B cell (primary cell): ENCODE data around the gene SPIRE1. TPM values are rescaled to one million over a fixed set of nuclear protein-coding genes. Genes with fewer than 3 reads are reported as not detected.

Experiments used
- ATAC-seq: fragments of 200-7000 bp; cut with Tn5 transposase; one replicate; pipeline ENCODE4 v1.10.0; 2021; ENCODE audit warnings: low read depth, mild to moderate bottlenecking, moderate number of reproducible peaks, moderate library complexity
- CTCF ChIA-PET: fragments of 350-600 bp; sonication (Branson Sonifier 250); formaldehyde crosslinking; loops from one replicate; lab custom pipeline; 2021; ENCODE audit warnings: antibody characterized with exemption, inconsistent platforms; lab: Charles Lee
- POLR2A ChIA-PET: fragments of 350-600 bp; sonication (Branson Sonifier 250); formaldehyde crosslinking; loops from one replicate; lab custom pipeline; 2021; ENCODE audit warnings: antibody characterized with exemption; lab: Charles Lee
- DNase-seq: peaks from one replicate; pipeline ENCODE4 v3.0.0; 2013
- H2AFZ ChIP-seq: 2 replicates; pipeline ENCODE4 v1.6.1; 2012; ENCODE audit warnings: mild to moderate bottlenecking, low read depth, low read length; ENCODE audit not compliant: insufficient read depth, poor library complexity, severe bottlenecking
- H3K27ac ChIP-seq, 2 donors: 1 replicate in 1 of 2; 2 replicates in 1 of 2; pipeline ENCODE4 v1.5.1; 2012 to 2013; ENCODE audit warnings: low read length in 2 of 2, mild to moderate bottlenecking in 2 of 2, moderate library complexity in 1 of 2
- H3K27me3 ChIP-seq, 4 experiments: fragments of 200-600 bp in 1 of 4; sonication (generic) in 1 of 4; replicated peaks in 1 of 4; 1 replicate in 2 of 4; 2 replicates in 2 of 4; pipeline versions ENCODE4 v1.6.1 to v1.7.0; 2013 to 2016; ENCODE audit warnings: low read length in 3 of 4, mild to moderate bottlenecking in 2 of 4, mixed read lengths in 1 of 4, moderate library complexity in 1 of 4; ENCODE audit not compliant: insufficient read depth in 4 of 4, control insufficient read depth in 3 of 4; ENCODE audit errors: control extremely low read depth in 1 of 4
- H3K36me3 ChIP-seq, 2 experiments: replicated peaks in 1 of 2; 1 replicate in 1 of 2; 2 replicates in 1 of 2; pipeline versions ENCODE4 v1.6.1 to v1.7.1; 2013; ENCODE audit warnings: low read length in 1 of 2; ENCODE audit not compliant: insufficient read depth in 2 of 2, control insufficient read depth in 1 of 2; ENCODE audit errors: control extremely low read depth in 1 of 2, extremely low read depth in 1 of 2
- H3K4me1 ChIP-seq, 2 donors: fragments of 200-600 bp in 1 of 2; sonication (generic) in 1 of 2; 1 replicate in 1 of 2; 2 replicates in 1 of 2; pipeline versions ENCODE4 v1.5.1 to v1.6.1; 2013 to 2017; ENCODE audit warnings: low read length in 2 of 2; ENCODE audit not compliant: control insufficient read depth in 2 of 2, insufficient read depth in 2 of 2
- H3K4me2 ChIP-seq: replicated peaks from 2 replicates; pipeline ENCODE3; 2012; ENCODE audit warnings: mild to moderate bottlenecking, low read depth, low read length; ENCODE audit not compliant: poor library complexity, severe bottlenecking
- H3K4me3 ChIP-seq, 5 experiments: fragments of 200-600 bp in 1 of 5; sonication (generic) in 1 of 5; 1 replicate in 3 of 5; 2 replicates in 2 of 5; pipeline versions ENCODE4 v1.5.1 to v1.7.0; 2011 to 2016; ENCODE audit warnings: low read length in 4 of 5, mild to moderate bottlenecking in 4 of 5, low read depth in 2 of 5, control low read depth in 1 of 5, moderate library complexity in 1 of 5; ENCODE audit not compliant: insufficient read depth in 1 of 5; ENCODE audit errors: control extremely low read depth in 1 of 5, extremely low read depth in 1 of 5
- H3K79me2 ChIP-seq: fragments of 200-600 bp; sonication (generic); one replicate; pipeline ENCODE4 v1.6.0; 2016; ENCODE audit warnings: low read length; ENCODE audit not compliant: control insufficient read depth, insufficient read depth
- H3K9ac ChIP-seq: fragments of 200-600 bp; sonication (generic); 2 replicates; pipeline ENCODE4 v1.6.1; 2017; ENCODE audit warnings: mild to moderate bottlenecking, low read length, moderate library complexity
- H3K9me3 ChIP-seq, 3 donors: one replicate each; pipeline versions ENCODE4 v1.6.1 to v1.7.1; 2013; ENCODE audit warnings: low read length in 2 of 3; ENCODE audit not compliant: control insufficient read depth in 2 of 3, insufficient read depth in 1 of 3; ENCODE audit errors: control extremely low read depth in 1 of 3
- H4K20me1 ChIP-seq: 2 replicates; pipeline ENCODE4 v1.6.0; 2012; ENCODE audit warnings: mild to moderate bottlenecking, low read length; ENCODE audit not compliant: insufficient read depth, control insufficient read depth, poor library complexity, severe bottlenecking
- H3K27ac Mint-ChIP-seq: one replicate; pipeline ENCODE4 v1.8.0; 2021; ENCODE audit warnings: mixed read lengths
- H3K27me3 Mint-ChIP-seq: one replicate; pipeline ENCODE4 v1.8.0; 2021; ENCODE audit warnings: mixed read lengths
- H3K4me1 Mint-ChIP-seq: one replicate; pipeline ENCODE4 v1.8.0; 2021; ENCODE audit warnings: mixed read lengths
- H3K4me3 Mint-ChIP-seq: one replicate; pipeline ENCODE4 v1.8.0; 2021; ENCODE audit warnings: mixed read lengths
- H3K9me3 Mint-ChIP-seq: one replicate; pipeline ENCODE4 v1.8.0; 2022; ENCODE audit warnings: mixed read lengths; ENCODE audit not compliant: insufficient read depth
- EZH2 ChIP-seq: IDR thresholded peaks from 2 replicates; pipeline ENCODE4 v1.6.1; 2012; ENCODE audit warnings: borderline replicate concordance, low read depth, mild to moderate bottlenecking, moderate library complexity, low read length; ENCODE audit not compliant: insufficient read depth, poor library complexity, severe bottlenecking
- WGBS: methylation state at CpG from one replicate; pipeline ENCODE4 v1.1.5; 2013; ENCODE audit warnings: missing lambda C conversion rate; ENCODE audit not compliant: insufficient coverage; 5-methylcytosine and 5-hydroxymethylcytosine counted together
- intact Hi-C: fragments of 100-400 bp; cut with micrococcal nuclease; formaldehyde crosslinking; loops from one replicate; pipeline ENCODE4 v1.10.0; 2022
- polyA plus RNA-seq: library from polyadenylated mRNA; depleted of rRNA; stranded (reverse); fragments of >200 nt; gene quantifications from 2 replicates; pipeline ENCODE4 v1.2.3, GENCODE V29; 2012
- total RNA-seq, 2 donors: library from RNA; stranded (reverse); fragments of 120-200 nt in 1 of 2; gene quantifications; 1 replicate in 1 of 2; 2 replicates in 1 of 2; pipeline versions ENCODE4 v1.2.3 to v1.2.4, GENCODE V29; 2013 to 2022
- TF ChIP-seq, protein P1 (sequence below): fragments of 200-600 bp; IDR thresholded peaks from one replicate; pipeline ENCODE4 v1.8.0; 2022; ENCODE audit warnings: antibody characterized with exemption, mild to moderate bottlenecking

SPIRE1 gene
- total and polyA plus RNA-seq, 2 donors (not counting 1 experiment from before 2014, with no cell fraction given), result 0.22 to 4.0 TPM

DNA sequence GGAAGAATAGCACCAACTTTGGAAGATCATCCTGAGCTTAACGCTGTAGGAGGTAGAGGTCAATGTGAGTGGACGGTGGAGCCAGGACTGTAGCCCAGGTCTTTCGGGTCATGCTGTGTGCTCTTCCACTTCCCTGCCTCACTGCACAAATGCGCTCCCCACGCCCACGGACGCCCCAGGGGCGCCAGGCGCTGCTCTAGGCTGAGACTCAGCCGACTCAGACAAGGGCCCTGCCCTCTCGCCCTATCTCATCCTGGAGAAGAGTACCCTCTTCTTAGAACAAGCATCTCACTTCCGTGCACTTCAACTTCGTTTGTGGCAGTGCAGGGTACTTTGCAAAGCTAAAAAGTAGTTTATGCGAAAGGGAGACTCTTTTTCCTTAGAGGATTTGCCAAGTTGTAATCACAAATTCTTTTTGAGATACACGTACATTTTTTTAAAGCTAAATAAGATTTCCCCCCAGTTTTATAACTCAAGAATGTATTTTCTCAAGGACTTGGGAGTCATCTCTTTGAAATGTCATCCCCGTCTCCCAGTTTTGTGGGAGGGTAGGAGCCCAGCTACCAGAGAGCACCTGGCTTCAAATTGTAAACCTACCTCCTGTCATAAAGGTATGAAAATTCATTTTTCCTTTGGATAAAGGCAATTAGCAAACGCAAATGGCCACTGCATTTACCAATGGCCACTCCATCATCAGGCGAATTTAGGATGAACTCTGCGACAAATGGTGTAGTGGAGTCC, 251.4 kb downstream of the SPIRE1 start:
- 76% methylated on average over 13 of the region's 19 CpGs for WGBS
- peaks cover 18% of the 10 kb centered on the region for H3K4me1 Mint-ChIP-seq
- H3K4me3 ChIP-seq, result peak overlapping the region in 2 of 5 experiments; percentile 64 to 74
- no peak for TF ChIP-seq EZH2
- TF ChIP-seq, protein P1, sequence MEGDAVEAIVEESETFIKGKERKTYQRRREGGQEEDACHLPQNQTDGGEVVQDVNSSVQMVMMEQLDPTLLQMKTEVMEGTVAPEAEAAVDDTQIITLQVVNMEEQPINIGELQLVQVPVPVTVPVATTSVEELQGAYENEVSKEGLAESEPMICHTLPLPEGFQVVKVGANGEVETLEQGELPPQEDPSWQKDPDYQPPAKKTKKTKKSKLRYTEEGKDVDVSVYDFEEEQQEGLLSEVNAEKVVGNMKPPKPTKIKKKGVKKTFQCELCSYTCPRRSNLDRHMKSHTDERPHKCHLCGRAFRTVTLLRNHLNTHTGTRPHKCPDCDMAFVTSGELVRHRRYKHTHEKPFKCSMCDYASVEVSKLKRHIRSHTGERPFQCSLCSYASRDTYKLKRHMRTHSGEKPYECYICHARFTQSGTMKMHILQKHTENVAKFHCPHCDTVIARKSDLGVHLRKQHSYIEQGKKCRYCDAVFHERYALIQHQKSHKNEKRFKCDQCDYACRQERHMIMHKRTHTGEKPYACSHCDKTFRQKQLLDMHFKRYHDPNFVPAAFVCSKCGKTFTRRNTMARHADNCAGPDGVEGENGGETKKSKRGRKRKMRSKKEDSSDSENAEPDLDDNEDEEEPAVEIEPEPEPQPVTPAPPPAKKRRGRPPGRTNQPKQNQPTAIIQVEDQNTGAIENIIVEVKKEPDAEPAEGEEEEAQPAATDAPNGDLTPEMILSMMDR, result no peak
- H3K9me3 ChIP-seq, result no peaks in the 10 kb centered on the region
- no peaks in the 10 kb centered on the region for H4K20me1 ChIP-seq
- peak overlapping the region; percentile 90 for H3K4me3 Mint-ChIP-seq
- H3K27ac ChIP-seq, result no peak overlapping the region
- intact Hi-C loops, result loop anchor here (1.0 to 5.0 kb wide), 5 partner anchors 16 to 542 kb away; partner anchors contain the start of genes AFG3L2, SEH1L and SPIRE1
- POLR2A ChIA-PET, result interaction anchor here (0.6 to 1.5 kb wide), 3 partner anchors 13 to 296 kb away, joined by 3 to 7 read pairs (median 4); partner anchors contain the start of genes CEP76 and PSMG2
- peaks cover 25% of the 10 kb centered on the region for H3K27me3 Mint-ChIP-seq
- ATAC-seq (no peak), DNase-seq (no peak)
- H3K27me3 ChIP-seq, result peaks cover 0 to 40% (median 2%) of the 10 kb centered on the region in 4 experiments
- peak overlapping the region; percentile 38 for H3K27ac Mint-ChIP-seq
- H3K4me1 ChIP-seq, result peaks cover 9 to 18% of the 10 kb centered on the region in 2 donors
- H3K4me2 ChIP-seq, result peak overlapping the region; percentile 94
- no peaks in the 10 kb centered on the region for H3K79me2 ChIP-seq
- H3K9me3 Mint-ChIP-seq, result no peaks in the 10 kb centered on the region
- peak overlapping the region; percentile 86 for H2AFZ ChIP-seq
- H3K36me3 ChIP-seq, result no peaks in the 10 kb centered on the region
- H3K9ac ChIP-seq, result no peak overlapping the region
- CTCF ChIA-PET, result interaction anchor here (0.7 to 2.7 kb wide), 3 partner anchors 14 to 296 kb away, joined by 3 to 10 read pairs (median 5); partner anchors contain the start of genes AFG3L2, CEP76 and PSMG2

DNA sequence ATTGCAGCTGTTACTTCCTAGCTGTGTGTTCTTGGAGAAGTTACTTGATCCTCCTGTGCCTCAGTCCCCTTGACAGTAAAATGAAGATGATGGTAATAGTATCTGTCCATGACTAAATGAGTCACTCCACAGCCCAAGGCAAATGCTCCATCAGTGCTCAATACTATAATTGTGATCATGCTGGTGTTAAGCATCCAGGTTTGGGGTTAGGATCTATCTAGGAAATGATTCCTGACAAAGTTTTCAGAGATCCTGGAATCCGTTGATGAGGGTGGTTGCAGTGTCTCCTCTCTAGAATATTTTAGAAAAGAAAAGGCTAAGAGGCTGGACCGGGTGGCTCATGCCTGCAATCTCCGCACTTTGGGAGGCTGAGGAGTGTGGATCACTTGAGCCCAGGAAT, 252.8 kb downstream of the SPIRE1 start:
- DNase-seq (no peak), ATAC-seq (no peak)
- 50% methylated on average over 1 of the region's 3 CpGs for WGBS
- ChIA-PET CTCF (interaction anchor here (0.6 to 2.7 kb wide), 2 partner anchors 12 to 331 kb away, joined by 3 to 10 read pairs; no protein-coding TSS in a partner anchor), POLR2A (no interaction called here)
- Mint-ChIP-seq H3K4me1 (peaks cover 18% of the 10 kb centered on the region), H3K9me3 (no peaks in the 10 kb centered on the region), H3K27ac (no peak overlapping the region), H3K4me3 (no peak overlapping the region), H3K27me3 (peaks cover 29% of the 10 kb centered on the region)
- H4K20me1 ChIP-seq, result no peaks in the 10 kb centered on the region
- no peak overlapping the region for H3K9ac ChIP-seq
- TF ChIP-seq EZH2, result no peak
- TF ChIP-seq, protein P1, result no peak
- no peak overlapping the region for H3K4me3 ChIP-seq
- peaks cover 0 to 40% (median 2%) of the 10 kb centered on the region in 4 experiments for H3K27me3 ChIP-seq
- H3K79me2 ChIP-seq, result no peaks in the 10 kb centered on the region
- no peaks in the 10 kb centered on the region for H3K36me3 ChIP-seq
- H3K9me3 ChIP-seq, result no peaks in the 10 kb centered on the region
- H2AFZ ChIP-seq, result no peak overlapping the region
- intact Hi-C loops, result loop anchor here (5.0 kb wide), 1 partner anchor 432 kb away; no protein-coding TSS in a partner anchor
- no peak overlapping the region for H3K27ac ChIP-seq
- no peak overlapping the region for H3K4me2 ChIP-seq
- peaks cover 9 to 18% of the 10 kb centered on the region in 2 donors for H3K4me1 ChIP-seq
